ENCODE measurements around the gene UBE2E2.

UBE2E2 gene

DNA sequence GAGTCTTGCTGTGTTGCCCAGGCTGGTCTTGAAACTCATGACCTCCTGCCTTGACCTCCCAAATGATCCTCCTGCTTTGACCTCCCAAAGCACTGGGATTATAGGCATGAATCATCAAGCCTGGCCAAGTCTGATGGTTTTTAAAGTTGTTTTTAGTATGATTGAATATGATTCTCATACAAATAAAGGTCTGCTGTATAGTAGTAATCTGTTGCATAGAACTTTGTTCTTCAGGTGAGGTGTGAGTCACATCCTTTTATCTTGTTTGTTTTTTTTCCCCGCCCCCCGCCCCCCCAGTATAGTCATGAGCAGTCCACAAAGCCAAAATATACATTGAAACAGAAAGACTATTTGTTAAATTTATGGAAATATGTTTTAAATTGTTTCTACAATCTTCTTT lies 39.0 kb downstream of the UBE2E2 start:
- no peak for FAIRE-seq

DNA sequence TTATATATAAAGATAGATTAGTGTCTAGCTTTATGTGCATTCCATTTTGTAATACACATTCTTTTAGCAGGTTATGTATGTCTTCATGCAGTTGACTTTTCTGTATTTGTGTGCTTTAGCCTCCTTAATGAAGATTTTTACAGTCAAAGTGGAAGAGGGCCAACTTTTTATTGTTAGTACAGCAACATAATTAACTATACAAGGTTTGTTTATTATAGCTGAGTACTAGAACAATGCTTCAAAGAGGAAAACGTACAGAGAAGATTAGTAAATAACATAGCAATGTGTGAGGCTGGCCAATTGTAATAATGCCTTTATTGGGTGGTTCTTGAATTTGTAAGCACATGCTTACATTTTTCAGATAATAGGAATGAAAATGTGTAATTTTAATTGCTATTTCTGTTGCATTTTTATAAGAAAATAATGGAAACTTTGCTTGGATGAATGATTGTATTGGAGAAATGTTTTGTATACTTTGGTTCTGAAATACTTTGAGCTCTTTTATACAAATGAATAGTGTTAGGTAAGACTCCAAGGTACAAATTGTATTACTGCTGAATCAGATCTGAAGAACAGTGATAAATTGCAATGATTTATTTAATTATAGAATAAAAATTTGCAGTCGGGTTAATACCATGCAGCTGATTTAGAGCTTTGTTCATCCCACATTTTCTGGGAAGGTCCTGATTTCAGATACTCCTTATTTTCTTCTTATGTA lies 41.4 kb downstream of the UBE2E2 start:
- no peak for FAIRE-seq

DNA sequence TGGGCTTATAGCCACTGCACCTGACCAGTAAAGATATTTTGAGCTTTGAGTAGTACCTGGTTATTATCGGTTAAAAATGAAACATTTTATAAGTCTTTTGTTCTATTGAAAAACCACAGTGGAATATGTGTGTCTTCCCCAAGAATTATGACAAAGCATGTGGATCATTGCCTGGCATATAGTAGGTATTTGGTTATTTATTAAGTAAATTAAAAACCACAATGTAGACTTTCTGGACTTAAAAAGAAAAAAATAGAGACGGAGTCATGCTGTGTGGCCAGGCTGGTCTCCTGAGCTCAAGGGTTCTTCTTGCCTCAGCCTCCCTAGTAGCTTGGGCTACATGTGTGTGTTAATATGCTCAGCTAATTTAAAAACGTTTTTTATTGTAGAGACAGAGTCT lies 43.5 kb downstream of the UBE2E2 start:
- FAIRE-seq, result no peak

DNA sequence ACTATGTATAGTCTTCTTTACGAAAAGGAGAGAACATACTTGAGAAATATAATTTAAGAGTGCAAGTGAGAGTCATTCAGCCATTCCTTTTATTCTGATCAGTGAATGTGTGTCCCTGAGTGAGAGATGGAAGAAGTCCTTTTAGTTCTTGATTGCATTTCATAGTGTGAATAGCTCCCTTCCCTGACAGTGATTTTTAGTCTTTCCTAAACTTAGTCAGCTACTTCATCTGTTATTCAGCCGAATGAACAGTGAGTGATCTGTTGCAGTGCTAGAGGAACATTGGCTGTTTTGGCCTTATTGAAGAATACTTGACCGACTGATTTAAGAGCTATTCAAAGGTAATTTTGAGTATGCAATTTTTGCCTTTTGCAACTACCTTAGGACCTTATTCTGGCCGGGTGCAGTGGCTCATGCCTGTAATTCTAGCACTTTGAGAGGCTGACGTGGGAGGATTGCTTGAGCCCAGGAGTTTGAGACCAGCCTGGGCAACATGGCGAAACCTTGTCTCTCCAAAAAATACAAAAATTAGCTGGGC lies 45.5 kb downstream of the UBE2E2 start:
- no peak for FAIRE-seq

- FAIRE-seq, result no peak
Measured at GRCh38 chr3:23249961-23250360, 46.8 kb downstream of the UBE2E2 start.

- no peak for FAIRE-seq
Measured at GRCh38 chr3:23252122-23252521, 49.0 kb downstream of the UBE2E2 start.

GRCh38 chr3:23253214-23253613 lies 50.1 kb downstream of the UBE2E2 start:
- no peak for FAIRE-seq

DNA sequence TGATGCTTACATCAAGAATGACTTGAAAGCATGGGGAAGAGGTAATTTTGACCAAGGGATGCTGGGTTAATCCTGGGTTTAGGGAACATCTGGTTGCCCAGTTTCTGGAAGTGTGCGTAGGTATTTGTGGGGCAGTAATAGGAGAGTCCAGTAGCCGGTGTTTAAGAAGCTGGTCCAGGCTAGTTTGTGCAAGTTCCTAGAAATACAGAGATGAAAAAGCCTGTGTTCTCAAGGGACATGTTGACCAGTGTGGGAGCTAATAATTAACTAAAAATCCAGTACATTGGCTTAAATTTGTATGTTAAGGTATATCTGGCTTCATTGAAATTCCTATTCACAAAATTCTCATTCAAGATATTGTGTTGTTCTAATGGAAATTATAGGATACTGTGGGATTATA lies 51.2 kb downstream of the UBE2E2 start:
- FAIRE-seq, result no peak

GRCh38 chr3:23254835-23255234 lies 51.7 kb downstream of the UBE2E2 start:
- FAIRE-seq, result no peak

GRCh38 chr3:23256741-23257435 lies 53.8 kb downstream of the UBE2E2 start:
- FAIRE-seq, result no peak

- FAIRE-seq, result no peak
Measured at GRCh38 chr3:23258110-23258509, 55.0 kb downstream of the UBE2E2 start.

GRCh38 chr3:23259515-23259914 lies 56.4 kb downstream of the UBE2E2 start:
- FAIRE-seq, result no peak

GRCh38 chr3:23262766-23263165 lies 59.6 kb downstream of the UBE2E2 start:
- FAIRE-seq, result no peak

DNA sequence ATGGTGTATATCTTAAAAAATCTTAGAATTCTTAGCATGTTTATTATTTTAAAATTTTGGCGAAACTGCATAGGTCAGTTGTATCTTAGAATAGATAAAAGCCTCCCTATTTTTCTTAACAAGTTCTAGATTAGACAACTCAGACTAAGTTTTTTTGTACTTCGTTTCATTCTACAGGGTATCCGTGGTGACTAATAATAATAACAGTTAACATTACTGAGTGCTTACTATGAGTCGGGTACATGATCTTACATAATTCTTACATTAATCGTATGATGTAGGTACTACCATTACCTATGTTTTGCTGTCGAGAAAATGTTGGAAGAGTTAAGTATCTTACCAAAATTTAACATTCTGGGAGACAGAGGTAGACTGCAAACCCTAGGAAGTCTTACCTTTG lies 60.7 kb downstream of the UBE2E2 start:
- no peak for FAIRE-seq

- FAIRE-seq, result no peak
Measured at GRCh38 chr3:23264413-23264812, 61.3 kb downstream of the UBE2E2 start.

DNA sequence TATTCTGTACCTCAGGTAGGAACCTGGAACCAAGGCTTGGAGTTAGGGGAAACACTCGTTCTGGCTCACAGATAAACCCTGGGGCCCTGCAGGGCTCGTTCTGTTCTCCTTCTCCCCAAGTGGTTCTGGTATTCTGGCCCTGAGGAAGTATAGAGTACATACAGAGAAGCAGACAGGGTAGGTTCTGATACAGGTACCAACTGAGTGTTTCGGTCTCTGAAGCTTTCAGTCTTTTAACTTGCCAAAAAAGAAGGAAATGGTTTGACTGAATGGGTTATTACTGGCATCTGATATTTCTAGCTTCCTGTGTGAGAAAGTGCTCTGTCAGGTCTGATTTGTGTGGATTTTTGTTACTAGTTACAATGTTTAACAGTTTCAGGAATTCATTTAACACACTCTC lies 67.3 kb downstream of the UBE2E2 start:
- FAIRE-seq, result no peak

DNA sequence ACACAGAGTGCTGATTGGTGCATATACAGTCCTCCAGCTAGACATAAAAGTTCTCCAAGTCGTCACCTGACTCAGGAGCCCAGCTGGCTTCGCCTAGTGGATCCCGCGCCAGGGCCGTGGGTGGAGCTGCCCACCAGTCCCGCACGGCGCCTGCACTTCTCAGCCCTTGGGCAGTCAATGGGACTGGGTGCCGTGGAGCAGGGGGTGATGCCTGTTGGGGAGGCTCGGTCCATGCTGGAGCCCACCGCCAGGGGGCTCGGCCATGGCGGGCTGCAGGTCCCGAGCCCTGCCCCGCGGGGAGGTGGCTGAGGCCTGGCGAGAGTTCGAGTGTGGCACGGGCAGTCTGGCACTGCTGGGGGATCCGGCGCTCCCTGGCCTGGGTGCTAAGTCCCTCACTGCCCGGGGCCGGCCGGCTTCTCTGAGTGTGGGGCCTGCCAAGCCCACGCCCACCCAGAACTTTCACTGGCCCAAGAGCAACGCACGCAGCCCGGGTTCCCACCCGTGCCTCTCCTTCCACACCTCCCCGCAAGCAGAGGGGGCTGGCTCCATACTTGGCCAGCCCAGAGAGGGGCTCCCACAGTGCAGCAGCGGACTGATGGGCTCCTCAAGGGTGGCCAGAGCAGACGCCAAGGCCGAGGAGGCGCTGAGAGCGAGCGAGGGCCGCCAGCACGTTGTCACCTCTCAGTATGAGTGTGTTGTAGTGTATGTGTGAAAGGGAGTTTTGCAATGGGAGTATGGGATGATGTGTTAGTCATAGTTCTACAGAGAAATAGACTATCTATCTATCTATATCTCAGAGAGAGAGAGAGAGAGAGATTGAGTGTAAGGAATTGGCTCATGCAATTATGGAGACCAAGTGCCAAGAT lies 69.0 kb downstream of the UBE2E2 start:
- FAIRE-seq, result no peak

DNA sequence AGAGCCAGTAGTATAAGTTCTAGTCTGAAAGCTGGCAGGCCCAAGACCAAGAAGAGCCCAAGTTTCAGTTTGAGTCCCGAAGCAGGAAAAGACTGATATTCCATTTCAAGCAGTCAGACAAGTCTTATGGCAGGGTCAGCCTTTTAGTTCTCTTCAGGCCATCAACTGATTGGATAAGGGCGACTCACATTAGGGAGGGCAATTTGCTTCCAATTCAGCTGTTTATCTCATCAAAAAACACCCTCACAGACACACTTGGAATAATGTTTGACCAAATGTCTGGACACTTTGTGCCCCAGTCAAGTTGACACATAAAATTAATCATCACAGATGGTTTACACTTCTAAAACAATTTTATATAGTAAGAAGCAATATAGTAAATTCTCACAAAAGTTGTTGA lies 69.7 kb downstream of the UBE2E2 start:
- FAIRE-seq, result no peak

DNA sequence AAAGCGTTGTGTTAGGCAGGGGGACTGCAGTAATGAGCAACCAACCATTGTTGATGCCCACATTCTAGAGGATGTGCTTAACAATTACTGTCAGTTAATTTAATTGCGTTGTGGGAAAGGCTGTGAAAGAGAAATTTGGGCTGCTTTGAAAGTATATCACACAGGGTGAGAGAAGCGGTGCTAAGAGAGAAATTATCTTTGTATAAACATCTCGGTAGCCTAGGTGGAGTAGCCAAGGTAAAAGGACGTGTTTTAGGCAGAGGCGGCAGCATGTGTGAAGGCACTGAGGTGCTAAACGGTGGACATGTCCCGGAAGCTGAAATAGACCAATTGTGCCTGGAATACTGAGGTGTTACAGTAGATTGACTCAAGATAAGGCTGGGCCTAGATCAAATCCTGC lies 71.9 kb downstream of the UBE2E2 start:
- no peak for FAIRE-seq

GRCh38 chr3:23275814-23276213 lies 72.7 kb downstream of the UBE2E2 start:
- FAIRE-seq, result no peak

DNA sequence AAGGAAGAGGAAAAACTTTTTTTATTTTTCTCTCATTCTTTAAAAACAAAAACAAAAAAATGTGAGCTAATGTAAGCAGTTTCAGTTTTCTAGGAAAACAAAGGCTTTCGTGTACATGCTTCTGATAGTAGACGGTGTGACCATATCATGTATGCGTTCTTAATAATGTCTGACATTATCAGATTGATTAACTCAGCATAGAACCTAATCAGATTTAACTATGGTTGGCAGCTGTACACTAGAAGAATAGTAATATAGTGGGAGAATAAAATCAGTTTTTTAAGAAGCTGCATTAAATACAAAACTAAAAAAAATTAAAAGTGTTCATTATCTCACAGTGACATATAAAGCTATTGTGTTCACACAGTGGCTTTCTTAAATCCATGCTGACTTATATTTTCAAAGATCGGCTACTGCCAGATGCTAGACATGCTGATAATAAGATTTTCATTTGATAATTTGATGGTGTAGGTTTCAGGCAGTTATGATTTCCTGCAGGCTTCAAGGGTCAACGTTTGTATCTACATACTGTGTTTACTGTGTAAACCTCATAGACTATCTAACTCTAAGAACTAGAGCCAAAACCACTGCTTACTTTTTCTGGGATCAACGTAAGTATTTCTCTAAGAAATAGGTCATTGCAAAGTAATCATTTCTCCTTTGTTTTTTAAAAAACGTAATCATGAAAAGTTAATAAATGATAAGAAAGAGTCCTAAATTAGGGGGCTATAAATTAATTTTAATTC lies 74.0 kb downstream of the UBE2E2 start:
- no peak for FAIRE-seq

GRCh38 chr3:23277688-23278087 lies 74.6 kb downstream of the UBE2E2 start:
- FAIRE-seq, result no peak

DNA sequence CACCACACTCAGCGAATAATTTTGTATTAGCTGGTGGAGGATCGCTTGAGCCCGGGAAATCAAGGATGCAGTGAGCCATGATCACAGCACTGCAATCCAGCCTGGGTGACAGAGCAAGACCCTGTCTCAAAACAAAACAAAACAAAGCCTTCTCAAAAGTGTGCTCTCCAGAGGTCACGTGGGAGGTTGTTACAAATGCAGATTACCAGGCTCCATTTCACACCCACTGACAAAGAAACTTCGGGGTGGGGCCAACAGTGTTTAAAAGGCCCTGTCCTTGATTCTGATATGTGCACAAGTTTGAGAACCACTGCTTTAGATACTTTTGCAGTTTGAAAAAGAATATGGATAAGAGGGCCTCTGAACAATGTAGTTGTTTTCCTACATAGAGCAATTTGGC lies 80.5 kb downstream of the UBE2E2 start:
- FAIRE-seq, result no peak

All from colon (tissue), 2 donors.